Measurements from ENCODE around the gene ECM2. TPM values are rescaled to one million over a fixed set of nuclear protein-coding genes. Genes with fewer than 3 reads are reported as not detected.

Gene ECM2
- total and polyA plus RNA-seq, 2 of the 8 experiments (the other 6 are each of a cell fraction or from before 2014, with no cell fraction given), result not detected

DNA sequence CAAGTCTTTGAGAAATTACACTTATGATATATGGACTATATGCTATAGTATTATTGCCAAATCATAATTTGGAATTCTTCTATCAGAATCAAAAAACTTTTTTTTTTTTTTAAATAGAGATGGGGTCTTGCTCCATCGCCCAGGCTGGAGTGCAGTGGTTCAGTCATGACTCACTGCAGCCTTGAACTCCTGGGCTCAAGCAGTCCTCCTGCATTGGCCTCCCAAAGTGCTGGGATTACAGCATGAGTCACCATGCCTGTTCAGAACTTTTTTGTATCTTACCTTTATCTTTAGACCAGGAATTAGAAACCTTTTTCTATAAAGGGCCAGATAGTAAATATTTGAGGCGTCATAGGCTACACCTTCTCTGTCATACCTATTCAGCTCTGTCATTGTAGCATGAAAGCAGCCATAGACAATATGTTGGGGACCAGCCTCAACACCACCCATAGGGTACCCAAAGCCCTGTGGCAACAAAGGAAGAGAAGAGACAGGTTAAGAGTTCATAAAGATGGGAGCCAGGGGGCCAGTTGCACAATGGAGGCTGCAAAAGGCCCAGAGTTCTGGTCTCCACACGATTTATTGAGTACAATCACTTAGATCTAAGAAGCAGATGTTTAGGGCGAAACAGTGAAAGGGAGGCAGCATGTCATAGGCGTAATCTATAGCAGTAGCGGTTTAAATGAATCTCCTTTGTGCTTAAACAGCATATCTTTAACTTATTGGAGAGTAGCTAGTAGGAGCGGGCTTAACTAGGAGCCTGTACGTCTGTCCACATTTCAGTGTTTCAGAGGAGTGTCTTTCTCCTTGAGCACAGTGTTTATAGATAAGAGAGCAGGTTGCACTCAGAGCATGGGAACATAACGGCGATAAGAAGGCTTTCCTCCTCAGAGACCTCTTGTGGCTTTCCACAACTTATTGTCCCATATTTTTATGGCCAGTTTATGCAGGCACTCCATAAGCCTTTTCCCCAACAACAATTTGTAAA, 12.5 kb downstream of the ECM2 start:
- H3K4me1 ChIP-seq (replicated peaks in 1 of 4; ENCODE audit: control insufficient read depth in 3 of 4, insufficient read depth in 4 of 4, low read length in 3 of 4), result no peaks in the 10 kb centered on the region
- no peaks in the 10 kb centered on the region for H4K20me1 ChIP-seq (replicated peaks in 1 of 2; ENCODE audit: control insufficient read depth in 1 of 2, insufficient read depth in 2 of 2, low read length in 2 of 2)
- no peaks in the 10 kb centered on the region for H3K79me1 ChIP-seq (ENCODE audit: low read depth, low read length)
- DNase-seq (ENCODE audit: low read depth in 1 of 2, low spot score in 2 of 2) (no peak), FAIRE-seq (no peak)
- H3K9ac ChIP-seq (replicated peaks in 1 of 4; ENCODE audit: extremely low read depth in 1 of 4, low read depth in 3 of 4, low read length in 3 of 4), result no peak overlapping the region
- no peak overlapping the region for H4K91ac ChIP-seq (replicated peaks; ENCODE audit: insufficient read length, low read length)
- H4K5ac ChIP-seq (ENCODE audit: insufficient read length, low read depth, low read length), result no peak overlapping the region
- no peak overlapping the region for H2BK15ac ChIP-seq (ENCODE audit: low read length)
- ChIA-PET POLR2A (ENCODE audit: partially characterized antibody) (no interaction called here), CTCF (ENCODE audit: partially characterized antibody) (interaction anchor here (3.6 kb wide), 1 partner anchor 20 kb away, joined by 19 read pairs; no protein-coding TSS in a partner anchor)
- H2BK20ac ChIP-seq (ENCODE audit: low read length), result no peak overlapping the region
- no peak overlapping the region for H2BK12ac ChIP-seq (ENCODE audit: low read depth, low read length)
- H3K4me3 ChIP-seq (ENCODE audit: extremely low read depth in 1 of 4, insufficient read depth in 2 of 4, low read depth in 3 of 4, low read length in 4 of 4), result no peak overlapping the region
- no peak overlapping the region for H3K23ac ChIP-seq (ENCODE audit: insufficient read length)
- no peaks in the 10 kb centered on the region for H3K27me3 ChIP-seq (replicated peaks in 1 of 4; ENCODE audit: control insufficient read depth in 3 of 4, extremely low read depth in 1 of 4, insufficient read depth in 3 of 4, low read length in 3 of 4)
- H3K36me3 ChIP-seq (ENCODE audit: control insufficient read depth in 2 of 4, insufficient read depth in 4 of 4, low read length in 3 of 4), result no peaks in the 10 kb centered on the region
- no peak overlapping the region for H2BK120ac ChIP-seq (replicated peaks; ENCODE audit: low read depth, low read length)
- H3K56ac ChIP-seq (replicated peaks; ENCODE audit: insufficient read length, low read depth, low read length), result no peak overlapping the region
- H2AFZ ChIP-seq (ENCODE audit: low read length), result no peak overlapping the region
- H3K14ac ChIP-seq (ENCODE audit: insufficient read length), result no peak overlapping the region
- no peak overlapping the region for H2AK5ac ChIP-seq (ENCODE audit: low read depth, low read length)
- no peaks in the 10 kb centered on the region for H3K23me2 ChIP-seq (ENCODE audit: low read depth, low read length)
- no peak overlapping the region for H3K4ac ChIP-seq (replicated peaks; ENCODE audit: insufficient read length, low read depth, low read length)
- H3K27ac ChIP-seq (ENCODE audit: low read depth, low read length), result no peak overlapping the region
- no peak overlapping the region for H2BK5ac ChIP-seq (ENCODE audit: low read depth, low read length)
- no peak overlapping the region for H3K18ac ChIP-seq (ENCODE audit: extremely low read depth, low read length)
- 87% methylated on average over 10 of the region's 10 CpGs; no CpG with 5 or more reads in 1 of the 2 experiments for WGBS, 2 experiments (ENCODE audit: extremely low coverage in 1 of 2, insufficient coverage in 1 of 2, insufficient read length in 1 of 2, insufficient replicate concordance in 2 of 2, low coverage in 1 of 2, low lambda C conversion rate in 2 of 2, missing lambda C conversion rate in 1 of 2)
- no peak overlapping the region for H3K4me2 ChIP-seq (ENCODE audit: insufficient read depth in 1 of 2, low read depth in 2 of 2, low read length in 2 of 2)
- H4K8ac ChIP-seq (ENCODE audit: extremely low read depth, insufficient read depth, low read length), result no peak overlapping the region
- no peaks in the 10 kb centered on the region for H3K79me2 ChIP-seq (ENCODE audit: control insufficient read depth in 1 of 2, insufficient read depth in 2 of 2, low read length in 2 of 2)
- H3K9me3 ChIP-seq (ENCODE audit: insufficient read depth in 2 of 2, low read depth in 1 of 2, low read length in 1 of 2), result no peaks in the 10 kb centered on the region
- TF ChIP-seq CHD1 (IDR thresholded peaks at IDR 0.05; ENCODE audit: low read depth, low read length) (no peak), EZH2 (IDR thresholded peaks at IDR 0.05; ENCODE audit: low read depth, low read length, severe bottlenecking) (no peak), SAP30 (IDR thresholded peaks at IDR 0.05; ENCODE audit: insufficient read depth, insufficient replicate concordance, low read length) (no peak), SIX5 (IDR thresholded peaks at IDR 0.05; ENCODE audit: low read depth, low read length) (no peak), CTBP2 (IDR thresholded peaks at IDR 0.05; ENCODE audit: borderline replicate concordance, insufficient read depth, insufficient read length, low read length) (no peak), KDM1A (IDR thresholded peaks at IDR 0.05; ENCODE audit: borderline replicate concordance, low read length) (no peak), BACH1 (IDR thresholded peaks at IDR 0.05; ENCODE audit: low read length) (no peak)
- TF ChIP-seq, protein P1, sequence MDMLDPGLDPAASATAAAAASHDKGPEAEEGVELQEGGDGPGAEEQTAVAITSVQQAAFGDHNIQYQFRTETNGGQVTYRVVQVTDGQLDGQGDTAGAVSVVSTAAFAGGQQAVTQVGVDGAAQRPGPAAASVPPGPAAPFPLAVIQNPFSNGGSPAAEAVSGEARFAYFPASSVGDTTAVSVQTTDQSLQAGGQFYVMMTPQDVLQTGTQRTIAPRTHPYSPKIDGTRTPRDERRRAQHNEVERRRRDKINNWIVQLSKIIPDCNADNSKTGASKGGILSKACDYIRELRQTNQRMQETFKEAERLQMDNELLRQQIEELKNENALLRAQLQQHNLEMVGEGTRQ (IDR thresholded peaks at IDR 0.05; ENCODE audit: low read length), result no peak
